GM12891 (cell line): ENCODE measurements around the gene FGD5.

ENCODE experiments used
- POLR2A ChIP-seq: IDR thresholded peaks from 2 replicates; pipeline ENCODE4 v1.6.1; 2011; ENCODE audit warnings: low read depth, low read length, control low read depth
- POLR2AphosphoS5 ChIP-seq: IDR thresholded peaks from 2 replicates; pipeline ENCODE4 v1.6.1; 2011; ENCODE audit warnings: low read depth, low read length, control low read depth
- TAF1 ChIP-seq: IDR thresholded peaks from 2 replicates; pipeline ENCODE4 v1.6.1; 2011; ENCODE audit warnings: low read depth, low read length, control low read depth

DNA sequence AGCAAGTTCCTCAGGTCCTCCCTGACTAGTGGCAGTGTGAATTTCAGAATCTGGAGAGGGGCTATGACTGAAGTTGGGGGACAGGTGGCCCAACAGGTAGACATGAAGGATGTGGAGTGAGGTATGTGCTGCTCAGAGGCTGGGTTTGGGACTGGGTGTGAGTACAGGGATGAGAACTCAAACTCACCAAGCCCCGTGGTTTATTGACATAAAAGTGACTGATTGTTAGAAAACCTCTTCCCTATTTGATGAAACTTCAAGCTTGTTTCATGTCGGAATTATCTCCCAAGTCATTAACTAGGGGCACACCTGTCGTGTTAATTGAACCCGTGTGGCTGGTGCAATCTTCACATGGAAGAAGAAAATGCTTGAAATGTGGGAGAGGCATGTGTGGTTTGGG is 27.1 kb downstream of the FGD5 start:
- no peak for TF ChIP-seq TAF1
- TF ChIP-seq POLR2A, result no peak
- TF ChIP-seq POLR2AphosphoS5, result no peak
